Measurements from ENCODE around the gene FXYD2. TPM values are rescaled to one million over a fixed set of nuclear protein-coding genes. Genes with fewer than 3 reads are reported as not detected.

Gene FXYD2
- total RNA-seq, 2 donors from 2014 or later: 0.98 to 1.5 TPM

- H3K36me3 ChIP-seq: no peaks in the 10 kb centered on the region
- no peak for DNase-seq
- H3K4me3 ChIP-seq: no peak overlapping the region
- TF ChIP-seq CTCF (IDR thresholded peaks at IDR 0.05): no peak
- no peaks in the 10 kb centered on the region for H3K27me3 ChIP-seq
- no peaks in the 10 kb centered on the region for H3K4me1 ChIP-seq
- H3K9me3 ChIP-seq: no peaks in the 10 kb centered on the region
- intact Hi-C loops (cut with DNase I): no loop called here
- no peak overlapping the region for H3K9ac ChIP-seq (ENCODE audit: low read depth in 2 of 2, low read length in 2 of 2)
- H3K27ac ChIP-seq: no peak overlapping the region
Observed at GRCh38 chr11:117860139-117860538, 35.6 kb upstream of the FXYD2 start.

- Histone ChIP-seq H3K27ac (no peak overlapping the region), H3K36me3 (no peaks in the 10 kb centered on the region), H3K4me3 (no peak overlapping the region), H3K4me1 (no peaks in the 10 kb centered on the region), H3K27me3 (no peaks in the 10 kb centered on the region), H3K9ac (ENCODE audit: low read depth in 2 of 2, low read length in 2 of 2) (no peak overlapping the region), H3K9me3 (no peaks in the 10 kb centered on the region)
- no peak for DNase-seq
- intact Hi-C loops (cut with DNase I): no loop called here
- no peak for TF ChIP-seq CTCF (IDR thresholded peaks at IDR 0.05)
Observed at GRCh38 chr11:117859488-117860112, 35.1 kb upstream of the FXYD2 start.

GRCh38 chr11:117859061-117859460, 34.5 kb upstream of the FXYD2 start:
- no peak for TF ChIP-seq CTCF (IDR thresholded peaks at IDR 0.05)
- H3K4me1 ChIP-seq: no peaks in the 10 kb centered on the region
- no peak overlapping the region for H3K4me3 ChIP-seq
- H3K36me3 ChIP-seq: no peaks in the 10 kb centered on the region
- no peaks in the 10 kb centered on the region for H3K9me3 ChIP-seq
- no peak overlapping the region for H3K9ac ChIP-seq (ENCODE audit: low read depth in 2 of 2, low read length in 2 of 2)
- intact Hi-C loops (cut with DNase I): no loop called here
- no peak overlapping the region for H3K27ac ChIP-seq
- no peak for DNase-seq
- no peaks in the 10 kb centered on the region for H3K27me3 ChIP-seq

- Histone ChIP-seq H3K27me3 (no peaks in the 10 kb centered on the region), H3K9ac (ENCODE audit: low read depth in 2 of 2, low read length in 2 of 2) (no peak overlapping the region), H3K36me3 (no peaks in the 10 kb centered on the region), H3K4me1 (no peaks in the 10 kb centered on the region), H3K27ac (no peak overlapping the region), H3K9me3 (no peaks in the 10 kb centered on the region), H3K4me3 (no peak overlapping the region)
- intact Hi-C loops (cut with DNase I): no loop called here
- DNase-seq: no peak
- TF ChIP-seq CTCF (IDR thresholded peaks at IDR 0.05): no peak
Observed at GRCh38 chr11:117857734-117858414, 33.3 kb upstream of the FXYD2 start.

GRCh38 chr11:117855912-117856651, 31.5 kb upstream of the FXYD2 start:
- TF ChIP-seq CTCF (IDR thresholded peaks at IDR 0.05): no peak
- H3K4me1 ChIP-seq: no peaks in the 10 kb centered on the region
- DNase-seq: no peak
- intact Hi-C loops (cut with DNase I): no loop called here
- H3K36me3 ChIP-seq: no peaks in the 10 kb centered on the region
- no peak overlapping the region for H3K9ac ChIP-seq (ENCODE audit: low read depth in 2 of 2, low read length in 2 of 2)
- H3K27ac ChIP-seq: no peak overlapping the region
- H3K4me3 ChIP-seq: no peak overlapping the region
- no peaks in the 10 kb centered on the region for H3K27me3 ChIP-seq
- H3K9me3 ChIP-seq: no peaks in the 10 kb centered on the region

Data from colonic mucosa (tissue), 4 donors.